Neural progenitor cell (in vitro differentiated cells): ENCODE results near the gene MED12L.

Source experiments
- EZH2 ChIP-seq: fragments of 200-600 bp; sonication (generic); IDR thresholded peaks from 2 replicates; pipeline ENCODE4 v1.6.1; 2017; ENCODE audit warnings: antibody characterized with exemption, mild to moderate bottlenecking, moderate library complexity
- TF ChIP-seq, protein P1 (sequence below): fragments of 200-600 bp; sonication (generic); IDR thresholded peaks from 2 replicates; pipeline ENCODE4 v1.5.1; 2017; ENCODE audit warnings: antibody characterized with exemption, mild to moderate bottlenecking

DNA sequence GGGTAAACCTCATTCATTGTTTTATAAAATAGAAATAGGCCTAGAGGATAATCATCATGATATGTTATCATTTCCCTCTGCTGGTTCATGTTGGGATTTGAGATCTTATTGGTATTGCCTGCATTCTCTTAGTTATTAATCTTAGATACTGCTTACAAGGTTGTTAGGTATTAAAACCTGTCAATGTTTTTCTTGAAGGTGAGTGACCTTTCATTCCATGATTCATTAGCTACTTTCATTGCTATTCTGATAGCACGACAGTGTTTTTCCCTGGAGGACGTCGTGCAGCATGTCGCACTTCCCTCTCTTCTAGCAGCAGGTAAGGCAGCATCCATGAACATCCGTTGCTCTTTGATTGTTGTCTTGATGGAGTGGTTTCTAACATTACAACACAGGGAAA lies 282.0 kb downstream of the MED12L start:
- no peak for TF ChIP-seq EZH2
- TF ChIP-seq, protein P1, sequence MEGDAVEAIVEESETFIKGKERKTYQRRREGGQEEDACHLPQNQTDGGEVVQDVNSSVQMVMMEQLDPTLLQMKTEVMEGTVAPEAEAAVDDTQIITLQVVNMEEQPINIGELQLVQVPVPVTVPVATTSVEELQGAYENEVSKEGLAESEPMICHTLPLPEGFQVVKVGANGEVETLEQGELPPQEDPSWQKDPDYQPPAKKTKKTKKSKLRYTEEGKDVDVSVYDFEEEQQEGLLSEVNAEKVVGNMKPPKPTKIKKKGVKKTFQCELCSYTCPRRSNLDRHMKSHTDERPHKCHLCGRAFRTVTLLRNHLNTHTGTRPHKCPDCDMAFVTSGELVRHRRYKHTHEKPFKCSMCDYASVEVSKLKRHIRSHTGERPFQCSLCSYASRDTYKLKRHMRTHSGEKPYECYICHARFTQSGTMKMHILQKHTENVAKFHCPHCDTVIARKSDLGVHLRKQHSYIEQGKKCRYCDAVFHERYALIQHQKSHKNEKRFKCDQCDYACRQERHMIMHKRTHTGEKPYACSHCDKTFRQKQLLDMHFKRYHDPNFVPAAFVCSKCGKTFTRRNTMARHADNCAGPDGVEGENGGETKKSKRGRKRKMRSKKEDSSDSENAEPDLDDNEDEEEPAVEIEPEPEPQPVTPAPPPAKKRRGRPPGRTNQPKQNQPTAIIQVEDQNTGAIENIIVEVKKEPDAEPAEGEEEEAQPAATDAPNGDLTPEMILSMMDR = no peak
